GM20000 (cell line): ENCODE results near the gene TMEM178B.

Source experiments
- DNase-seq: peaks from one replicate; pipeline ENCODE4 v3.0.0; 2012; ENCODE audit warnings: low spot score
- TF ChIP-seq, protein P1 (sequence below): IDR thresholded peaks from 2 replicates; pipeline ENCODE4 v1.5.1; 2012; ENCODE audit warnings: mild to moderate bottlenecking, control low read depth; ENCODE audit errors: extremely low read depth, missing control alignments

Gene TMEM178B

DNA sequence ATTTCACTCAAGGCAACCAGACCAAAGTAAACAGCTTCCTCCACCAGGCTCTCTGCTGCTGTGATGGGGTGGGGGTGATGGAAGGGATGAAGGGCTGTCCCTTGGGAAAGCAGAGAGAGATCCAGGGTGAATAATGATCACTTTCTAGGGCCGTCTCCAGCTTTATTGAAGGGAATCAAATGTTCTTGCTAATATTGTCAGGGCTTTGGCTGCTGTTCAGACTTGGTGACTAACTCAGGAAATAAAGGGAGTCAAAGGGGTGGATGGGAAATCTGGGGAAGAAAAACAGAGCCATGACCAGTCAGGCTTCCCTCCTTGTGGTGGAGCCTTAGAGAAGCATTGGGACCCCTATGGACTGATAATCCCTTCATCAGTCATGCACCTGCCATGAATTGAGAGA is 281.2 kb downstream of the TMEM178B start:
- TF ChIP-seq, protein P1, sequence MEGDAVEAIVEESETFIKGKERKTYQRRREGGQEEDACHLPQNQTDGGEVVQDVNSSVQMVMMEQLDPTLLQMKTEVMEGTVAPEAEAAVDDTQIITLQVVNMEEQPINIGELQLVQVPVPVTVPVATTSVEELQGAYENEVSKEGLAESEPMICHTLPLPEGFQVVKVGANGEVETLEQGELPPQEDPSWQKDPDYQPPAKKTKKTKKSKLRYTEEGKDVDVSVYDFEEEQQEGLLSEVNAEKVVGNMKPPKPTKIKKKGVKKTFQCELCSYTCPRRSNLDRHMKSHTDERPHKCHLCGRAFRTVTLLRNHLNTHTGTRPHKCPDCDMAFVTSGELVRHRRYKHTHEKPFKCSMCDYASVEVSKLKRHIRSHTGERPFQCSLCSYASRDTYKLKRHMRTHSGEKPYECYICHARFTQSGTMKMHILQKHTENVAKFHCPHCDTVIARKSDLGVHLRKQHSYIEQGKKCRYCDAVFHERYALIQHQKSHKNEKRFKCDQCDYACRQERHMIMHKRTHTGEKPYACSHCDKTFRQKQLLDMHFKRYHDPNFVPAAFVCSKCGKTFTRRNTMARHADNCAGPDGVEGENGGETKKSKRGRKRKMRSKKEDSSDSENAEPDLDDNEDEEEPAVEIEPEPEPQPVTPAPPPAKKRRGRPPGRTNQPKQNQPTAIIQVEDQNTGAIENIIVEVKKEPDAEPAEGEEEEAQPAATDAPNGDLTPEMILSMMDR = no peak
- no peak for DNase-seq

DNA sequence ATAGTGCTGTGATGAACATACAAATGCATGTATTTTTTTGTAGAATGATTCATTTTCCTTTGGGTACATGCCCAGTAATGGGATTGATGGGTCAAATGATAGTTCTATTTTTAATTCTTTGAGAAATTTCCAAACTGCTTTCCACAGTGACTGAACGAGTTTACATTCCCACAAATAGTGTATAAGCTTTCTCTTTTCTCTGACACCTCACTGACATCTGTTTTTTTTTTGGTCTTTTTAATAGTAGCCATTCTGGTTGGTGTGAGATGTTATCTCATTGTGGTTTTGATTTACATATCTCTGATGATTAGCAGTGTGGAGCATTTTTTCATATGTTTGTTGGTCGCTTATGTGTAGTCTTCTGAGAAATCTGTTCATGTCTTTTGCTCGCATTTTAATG is 282.3 kb downstream of the TMEM178B start:
- DNase-seq = no peak
- TF ChIP-seq, protein P1 = no peak

DNA sequence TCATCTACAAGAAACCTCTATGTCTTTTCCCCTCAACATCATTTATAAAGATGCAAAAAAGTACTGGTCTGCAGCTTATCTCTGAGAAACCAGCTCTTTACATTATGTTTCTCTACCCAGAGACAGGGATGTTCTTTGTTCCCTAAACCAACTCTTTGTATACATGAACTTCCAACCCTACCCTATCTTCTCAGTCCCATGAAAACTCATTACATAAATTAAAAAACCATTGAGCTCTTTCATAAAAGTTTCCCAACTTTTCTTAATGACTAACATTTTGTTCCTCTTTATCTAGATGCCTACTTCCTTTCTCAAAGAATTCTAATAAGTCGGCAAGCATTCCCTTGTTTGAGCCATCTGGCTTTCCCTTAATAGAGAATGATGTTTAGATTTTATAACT is 284.5 kb downstream of the TMEM178B start:
- no peak for DNase-seq
- TF ChIP-seq, protein P1 = no peak

DNA sequence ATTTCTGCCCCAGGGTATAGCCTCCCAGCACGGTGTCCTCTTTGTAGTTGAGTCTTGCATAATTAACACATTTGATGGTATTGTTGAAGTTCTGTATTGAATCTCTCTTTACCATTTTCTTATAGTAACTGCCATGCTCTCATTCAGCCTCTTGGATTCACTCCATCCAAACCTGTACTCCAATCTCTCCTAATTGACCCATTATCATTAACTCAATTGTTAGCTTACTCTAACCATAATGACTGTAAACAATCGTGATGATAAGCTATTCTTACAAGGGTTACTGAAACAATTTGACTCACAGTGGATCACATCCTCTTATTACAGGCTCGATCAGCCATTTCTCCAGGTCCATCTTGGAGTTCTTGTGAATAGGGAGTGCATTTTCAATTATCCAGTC is 285.4 kb downstream of the TMEM178B start:
- TF ChIP-seq, protein P1 = no peak
- DNase-seq = no peak

- TF ChIP-seq, protein P1 = no peak
- DNase-seq = no peak
Observed at GRCh38 chr7:141359740-141360415, 286.0 kb downstream of the TMEM178B start.

GRCh38 chr7:141360416-141360760 is 286.5 kb downstream of the TMEM178B start:
- TF ChIP-seq, protein P1 = no peak

GRCh38 chr7:141360803-141361202 is 286.9 kb downstream of the TMEM178B start:
- DNase-seq = no peak
- TF ChIP-seq, protein P1 = no peak

More at GRCh38 chr7:141360416-141360760, 286.5 kb downstream of the TMEM178B start:
- no peak for DNase-seq
